ENCODE measurements around the gene DCAF7.

Gene DCAF7

DNA sequence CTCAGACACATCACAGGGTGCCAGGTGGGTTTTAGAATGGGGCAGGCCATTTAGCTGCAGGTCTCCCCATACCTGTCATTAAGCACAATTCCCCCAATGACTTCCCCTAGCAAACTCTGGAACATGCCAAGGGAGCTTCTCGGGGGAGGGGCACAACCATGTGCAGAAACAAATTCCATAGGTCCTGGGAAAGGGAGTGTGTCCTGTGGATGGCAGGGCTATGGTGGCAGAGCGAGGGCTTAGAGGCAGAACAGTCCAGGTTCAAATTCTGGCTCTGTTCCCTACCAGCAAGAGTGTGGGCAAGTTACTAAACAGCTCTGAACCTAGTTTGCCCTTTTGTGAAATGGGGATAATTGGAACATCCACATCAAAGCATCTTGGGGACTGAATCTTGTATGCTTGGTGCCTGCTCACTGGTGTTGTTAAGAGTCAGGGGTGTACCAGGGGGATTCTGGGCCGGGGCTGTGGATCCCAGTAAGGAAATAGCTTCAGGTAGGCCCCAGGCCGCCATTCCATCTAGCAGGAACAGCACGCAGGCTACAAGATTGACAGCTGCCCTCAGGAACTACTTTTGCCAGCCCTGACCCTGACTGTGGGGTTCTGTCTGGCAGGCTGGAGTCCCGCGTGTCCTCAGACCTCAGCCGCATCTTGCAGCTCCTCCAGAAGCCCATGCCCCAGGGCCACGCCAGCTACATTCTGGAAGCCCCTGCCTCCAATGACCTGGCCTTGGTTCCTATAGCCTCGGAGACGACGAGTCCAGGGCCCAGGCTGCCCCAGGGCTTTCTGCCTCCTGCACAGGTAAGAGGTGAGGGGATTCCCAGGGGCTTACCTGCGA, 5.6 kb upstream of the DCAF7 start:
- DNase-seq, result no peak

DNA sequence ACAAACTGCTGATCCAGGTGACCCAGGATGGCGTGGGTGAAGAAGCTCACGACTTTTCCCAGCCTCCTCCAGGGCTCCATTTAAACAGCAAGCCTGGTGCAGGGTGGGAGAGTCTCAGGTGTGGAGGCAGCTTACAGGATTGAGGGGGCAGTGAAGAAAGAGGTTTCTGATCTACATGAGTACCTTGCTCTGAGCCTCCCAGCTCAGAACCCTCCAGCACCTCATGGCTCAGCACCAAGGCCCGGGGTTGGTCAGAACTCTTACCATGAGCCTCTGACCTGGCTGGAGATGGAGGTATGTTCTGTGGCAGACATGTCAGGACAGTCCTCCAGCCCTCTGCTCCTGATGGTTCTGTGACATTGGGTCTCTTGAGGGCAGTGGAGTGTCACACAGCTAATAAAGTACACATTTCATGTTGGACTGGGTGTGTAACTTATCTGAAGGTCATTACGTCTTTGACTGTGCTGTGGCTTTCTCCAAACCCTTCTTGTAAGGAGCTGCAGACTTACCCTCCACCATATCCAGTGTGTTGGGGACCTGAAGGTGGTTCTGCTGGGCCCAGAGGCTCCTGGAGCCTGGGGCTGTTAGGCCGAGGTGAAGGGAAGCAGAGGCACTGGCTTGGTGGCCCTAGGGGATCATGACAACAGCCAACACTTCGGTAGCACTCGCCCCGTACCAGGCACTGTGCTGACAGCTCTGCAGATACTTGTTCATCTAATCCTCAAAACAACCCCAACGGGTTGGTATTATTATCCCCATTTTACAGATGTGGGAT, 3.8 kb upstream of the DCAF7 start:
- no peak for DNase-seq

DNA sequence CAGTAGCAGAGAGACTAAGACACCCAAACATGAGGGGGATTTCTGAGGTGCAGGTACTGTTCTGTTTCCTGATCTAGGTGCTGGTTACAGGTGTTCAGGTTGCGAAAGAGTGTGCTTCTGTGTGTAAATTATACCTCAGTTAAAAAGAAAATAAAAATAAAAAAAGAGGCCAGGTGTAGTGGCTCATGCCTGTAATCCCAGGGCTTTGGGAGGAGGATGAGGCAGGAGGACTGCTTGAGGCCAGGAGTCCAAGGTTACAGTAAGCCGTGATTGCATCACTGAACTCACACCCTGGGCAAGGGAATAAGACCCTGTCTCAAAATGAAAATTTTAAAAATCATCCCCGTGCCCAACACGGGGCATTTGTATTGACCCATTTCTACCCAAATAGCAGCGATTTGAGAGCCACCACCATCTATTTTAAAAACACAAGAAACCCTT, 3.2 kb upstream of the DCAF7 start:
- DNase-seq, result no peak

DNA sequence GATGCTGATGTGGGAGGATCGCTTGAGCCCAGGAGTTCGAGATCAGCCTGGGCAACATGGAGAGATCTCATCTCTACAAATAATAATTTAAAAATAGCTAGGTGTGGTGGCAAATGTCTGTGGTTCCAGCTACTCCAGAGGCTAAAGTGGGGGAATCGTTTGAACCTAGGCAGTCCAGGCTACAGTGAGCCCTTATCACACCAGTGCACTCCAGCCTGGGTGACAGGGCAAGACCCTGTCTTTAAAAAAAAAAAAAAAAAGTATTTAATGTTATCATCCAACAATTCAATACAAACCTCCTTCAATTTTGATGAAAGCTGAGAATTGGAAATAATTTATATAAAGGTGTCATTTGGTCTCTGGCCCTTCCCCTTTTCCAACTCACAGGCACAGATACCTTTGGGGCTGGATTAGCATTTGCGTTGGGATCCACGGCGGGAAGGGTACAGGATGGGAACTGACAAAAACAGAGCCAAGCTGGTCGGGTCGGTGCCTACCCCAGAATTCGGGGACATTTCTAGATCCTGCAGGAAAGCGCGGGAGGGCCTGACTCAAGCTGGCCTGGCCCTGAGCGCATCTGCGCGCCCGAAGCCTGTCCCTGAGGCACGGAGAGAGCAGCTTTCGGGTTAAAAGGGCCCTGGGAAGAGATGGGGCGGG, 860 bp upstream of the DCAF7 start:
- no peak for DNase-seq

DNA sequence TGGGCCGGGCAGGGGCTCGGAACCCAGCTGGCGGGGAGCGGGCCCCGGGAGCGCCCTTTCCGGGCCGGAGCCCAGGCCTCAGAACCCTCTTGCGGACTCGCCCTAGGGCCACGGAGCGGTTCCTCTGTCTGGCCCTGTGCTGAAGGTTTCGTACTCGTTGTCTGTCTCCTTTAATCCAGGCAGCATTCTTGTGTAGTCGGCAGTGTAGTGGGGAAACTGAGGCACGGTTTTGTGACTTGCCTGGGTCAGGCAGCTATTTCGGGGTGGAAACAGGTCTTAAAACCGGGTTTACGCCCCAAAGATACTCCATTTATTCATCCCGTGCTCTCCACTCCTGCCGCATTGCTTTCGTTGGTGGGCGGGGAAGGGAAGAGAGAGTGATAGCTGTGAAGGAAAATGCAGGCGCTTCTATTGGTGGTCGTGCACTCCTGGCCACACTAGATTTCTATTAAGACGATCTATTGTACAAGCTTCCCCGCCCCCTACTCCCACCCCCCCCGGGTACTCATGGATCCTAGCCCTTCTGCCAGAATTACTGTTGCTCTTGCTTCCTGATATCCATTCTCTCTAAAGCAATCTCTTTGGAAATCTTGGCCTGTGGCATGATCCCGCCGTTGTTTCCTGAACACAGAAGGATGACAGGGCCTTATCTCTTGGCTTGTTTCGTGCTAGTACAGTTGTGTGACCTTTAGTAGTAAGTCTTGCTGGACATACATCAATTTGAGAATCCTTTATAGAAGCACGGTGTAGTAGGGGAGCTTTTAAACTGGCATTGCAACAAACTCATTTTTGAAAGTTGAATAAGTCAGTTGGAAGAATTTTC, 751 bp downstream of the DCAF7 start:
- DNase-seq, result peak; percentile 34

DNA sequence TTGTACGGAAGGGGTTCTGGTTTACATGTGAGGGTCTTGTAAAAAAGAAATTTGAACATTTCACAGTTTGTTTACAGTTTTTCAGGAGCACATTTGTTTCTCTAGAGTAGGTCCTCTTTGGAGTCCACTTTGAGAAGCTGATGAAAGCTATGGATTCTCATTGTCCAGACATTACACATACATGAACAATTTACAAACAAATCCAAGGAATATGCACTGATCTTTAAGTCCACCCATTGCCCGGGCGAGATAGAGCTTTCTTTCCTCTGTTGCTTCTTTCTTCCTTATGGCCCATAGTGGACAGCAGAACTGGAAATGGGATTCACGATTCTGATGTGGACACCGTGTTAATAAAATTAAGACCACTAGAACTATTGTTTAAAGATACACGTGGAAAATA, 1.9 kb downstream of the DCAF7 start:
- no peak for DNase-seq

DNA sequence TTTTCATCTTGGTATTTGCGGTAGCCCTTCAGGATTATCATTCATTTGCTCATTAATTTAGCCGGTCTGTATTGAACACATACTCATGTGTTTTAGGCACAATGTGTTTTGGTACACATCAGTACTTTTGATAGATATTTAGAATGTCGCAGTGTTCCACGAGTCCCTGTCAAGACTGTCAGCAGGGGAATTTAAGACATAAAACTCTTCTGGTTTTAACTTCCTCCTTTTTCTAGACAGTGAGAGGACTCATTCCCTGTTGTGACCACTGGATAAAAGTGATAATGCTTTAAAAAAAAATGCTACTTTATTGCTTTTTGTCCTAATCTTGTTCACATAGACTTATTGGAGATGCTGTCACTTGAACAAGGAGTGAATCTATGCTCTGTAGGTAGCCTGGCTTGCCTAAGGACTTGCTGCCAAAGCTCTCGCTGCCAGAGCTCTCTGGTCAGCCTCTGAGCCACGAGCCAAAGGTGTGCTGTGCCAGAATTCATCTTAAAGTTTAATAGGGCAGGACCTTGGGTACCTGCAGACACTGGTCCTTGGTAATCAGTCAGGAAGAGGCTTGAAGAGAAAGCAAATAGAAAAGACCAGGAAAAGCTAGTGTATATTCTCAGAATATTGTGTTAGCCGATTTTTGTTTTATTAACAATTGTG, 5.4 kb downstream of the DCAF7 start:
- DNase-seq, result no peak

- no peak for DNase-seq
Measured at GRCh38 chr17:63557416-63557815, 7.1 kb downstream of the DCAF7 start.

DNA sequence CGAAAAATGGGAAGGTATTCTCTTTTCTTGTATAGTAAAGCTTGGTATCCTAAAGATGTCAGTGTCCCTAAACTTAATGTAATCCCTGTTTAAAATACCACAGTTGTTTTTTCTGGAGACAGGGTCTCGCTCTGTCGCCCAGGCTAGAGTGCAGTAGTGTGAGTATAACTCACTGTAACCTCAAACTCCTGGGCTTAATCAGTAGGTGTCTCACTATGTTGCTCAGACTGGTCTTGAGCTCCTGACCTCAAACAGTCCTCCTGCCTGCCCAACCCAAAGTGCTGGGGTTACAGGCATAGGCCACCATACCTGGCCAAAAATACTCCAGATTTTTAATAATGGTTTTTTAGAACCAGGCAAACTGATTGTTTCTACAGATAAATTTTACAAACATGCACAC, 8.2 kb downstream of the DCAF7 start:
- DNase-seq, result no peak

GRCh38 chr17:63561819-63562218, 11.5 kb downstream of the DCAF7 start:
- DNase-seq, result no peak

- no peak for DNase-seq
Measured at GRCh38 chr17:63563339-63563738, 13.1 kb downstream of the DCAF7 start.

GRCh38 chr17:63564562-63564961, 14.3 kb downstream of the DCAF7 start:
- DNase-seq, result no peak

- DNase-seq, result no peak
Measured at GRCh38 chr17:63567229-63567628, 17.0 kb downstream of the DCAF7 start.

- DNase-seq, result no peak
Measured at GRCh38 chr17:63568563-63568962, 18.3 kb downstream of the DCAF7 start.

GRCh38 chr17:63571632-63572310, 21.5 kb downstream of the DCAF7 start:
- DNase-seq, result peak; percentile 37

- no peak for DNase-seq
Measured at GRCh38 chr17:63573634-63574033, 23.4 kb downstream of the DCAF7 start.

GRCh38 chr17:63578027-63578768, 27.9 kb downstream of the DCAF7 start:
- DNase-seq, result no peak

DNA sequence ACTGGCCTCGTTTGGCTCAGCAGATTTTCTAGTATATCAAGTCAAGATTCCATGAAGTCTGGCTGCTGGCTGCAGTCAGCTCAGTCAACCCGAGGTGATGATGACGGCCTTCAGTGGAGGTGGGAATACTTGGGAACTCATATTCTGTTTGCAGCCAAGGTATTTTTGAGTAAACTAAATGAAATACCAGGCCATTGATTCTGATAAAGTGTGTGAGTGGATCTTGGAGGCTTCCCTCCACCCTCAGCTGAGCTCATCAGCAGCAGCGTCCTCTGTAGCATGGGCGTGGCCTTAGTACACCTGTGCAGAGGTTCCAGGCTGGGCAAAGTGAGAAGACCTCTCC, 28.5 kb downstream of the DCAF7 start:
- DNase-seq, result no peak

DNA sequence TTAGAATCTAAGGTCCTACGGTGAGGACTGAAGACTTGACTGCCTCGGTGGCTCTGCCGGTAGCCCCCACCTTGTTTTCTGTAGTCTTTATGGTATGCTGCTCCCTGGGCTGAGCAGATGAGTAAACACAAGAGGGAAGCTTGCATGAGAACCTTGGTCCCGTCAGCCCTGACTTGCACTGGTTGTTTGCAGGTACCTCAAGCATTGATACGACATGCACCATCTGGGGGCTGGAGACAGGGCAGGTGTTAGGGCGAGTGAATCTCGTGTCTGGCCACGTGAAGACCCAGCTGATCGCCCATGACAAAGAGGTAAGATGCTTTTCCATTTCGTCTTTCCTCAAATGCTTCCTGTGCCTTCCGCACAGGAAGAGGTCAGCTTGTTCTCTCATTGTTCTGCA, 29.4 kb downstream of the DCAF7 start:
- DNase-seq, result no peak

DNA sequence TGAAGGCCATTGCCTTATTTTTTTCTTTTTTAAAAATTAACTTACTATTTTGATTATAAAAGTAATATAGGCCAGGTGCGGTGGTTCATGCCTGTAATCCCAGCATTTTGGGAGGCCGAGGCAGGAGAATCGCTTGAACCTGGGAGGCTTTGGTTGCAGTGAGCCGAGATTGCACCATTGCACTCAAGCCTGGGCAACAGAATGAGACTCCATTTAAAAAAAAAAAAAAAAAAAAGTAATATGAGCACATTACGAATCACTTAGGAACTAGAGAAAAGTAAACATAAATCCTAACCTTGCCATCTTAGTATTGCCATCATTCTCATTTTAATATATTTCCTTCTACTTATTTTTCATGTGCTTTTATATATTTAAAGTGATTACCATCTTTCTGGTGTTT, 37.5 kb downstream of the DCAF7 start:
- DNase-seq, result no peak

DNA sequence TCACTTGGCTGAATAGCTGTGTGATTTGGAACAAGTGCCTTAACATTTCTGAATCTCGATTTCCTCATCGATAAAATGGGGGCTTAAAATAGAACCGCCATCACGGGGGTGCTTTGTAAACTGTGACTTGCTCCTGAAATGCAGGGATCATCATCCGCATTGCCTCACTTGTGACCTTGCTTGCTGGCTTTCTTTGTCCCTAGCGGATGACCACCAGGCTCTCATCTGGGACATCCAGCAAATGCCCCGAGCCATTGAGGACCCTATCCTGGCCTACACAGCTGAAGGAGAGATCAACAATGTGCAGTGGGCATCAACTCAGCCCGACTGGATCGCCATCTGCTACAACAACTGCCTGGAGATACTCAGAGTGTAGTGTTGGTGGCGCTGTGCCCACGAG, 38.5 kb downstream of the DCAF7 start:
- no peak for DNase-seq

Data from fibroblast of skin of scalp (primary cell).